OCI-LY1 (cell line): ENCODE results near the gene SP6.

Source experiments
- H2AFZ ChIP-seq: fragments of 200-600 bp; sonication (generic), shearing (Covaris generic); 2 replicates; pipeline ENCODE4 v1.6.0; 2014; ENCODE audit warnings: antibody characterized with exemption, mild to moderate bottlenecking, low read length
- H3F3A ChIP-seq: fragments of 200-600 bp; sonication (generic), shearing (Covaris generic); 2 replicates; pipeline ENCODE4 v1.6.0; 2014; ENCODE audit warnings: mild to moderate bottlenecking, antibody characterized with exemption, low read length, moderate library complexity; ENCODE audit not compliant: insufficient read depth
- H3K27ac ChIP-seq: fragments of 200-600 bp; sonication (generic); 2 replicates; pipeline ENCODE4 v1.5.1; 2014; ENCODE audit warnings: low read length, mixed run types, mild to moderate bottlenecking, low read depth; ENCODE audit not compliant: poor library complexity, severe bottlenecking
- H3K27me3 ChIP-seq: fragments of 200-600 bp; sonication (generic); 2 replicates; pipeline ENCODE4 v1.6.0; 2014; ENCODE audit warnings: antibody characterized with exemption, mild to moderate bottlenecking, low read length, moderate library complexity; ENCODE audit not compliant: insufficient read depth
- H3K36me3 ChIP-seq: fragments of 200-600 bp; sonication (generic); 2 replicates; pipeline ENCODE4 v1.6.1; 2014; ENCODE audit warnings: mild to moderate bottlenecking, antibody characterized with exemption, low read length, moderate library complexity, mixed read lengths; ENCODE audit not compliant: insufficient read depth
- H3K4me1 ChIP-seq: fragments of 200-600 bp; sonication (generic); 2 replicates; pipeline ENCODE4 v1.5.1; 2014; ENCODE audit warnings: mild to moderate bottlenecking, low read length, moderate library complexity; ENCODE audit not compliant: insufficient read depth, severe bottlenecking
- H3K4me2 ChIP-seq: fragments of 200-600 bp; sonication (generic), shearing (Covaris generic); 2 replicates; pipeline ENCODE4 v1.6.1; 2014; ENCODE audit warnings: low read length
- H3K4me3 ChIP-seq: fragments of 200-600 bp; sonication (generic); 2 replicates; pipeline ENCODE4 v1.5.1; 2014; ENCODE audit warnings: low read length, low read depth, mild to moderate bottlenecking, mixed read lengths; ENCODE audit not compliant: poor library complexity, severe bottlenecking
- H3K79me2 ChIP-seq: fragments of 200-600 bp; shearing (Covaris generic); 2 replicates; pipeline ENCODE4 v1.6.1; 2016; ENCODE audit warnings: mixed run types, low read length, mixed read lengths; ENCODE audit not compliant: insufficient read depth
- H3K9ac ChIP-seq: fragments of 200-600 bp; sonication (generic), shearing (Covaris generic); 2 replicates; pipeline ENCODE4 v1.6.1; 2014; ENCODE audit warnings: mild to moderate bottlenecking, low read length, mixed read lengths
- H3K9me2 ChIP-seq: fragments of 200-600 bp; sonication (generic), shearing (Covaris generic); 2 replicates; pipeline ENCODE4 v1.6.1; 2014; ENCODE audit warnings: low read depth, mild to moderate bottlenecking, low read length, mixed read lengths
- H3K9me3 ChIP-seq: fragments of 200-600 bp; shearing (Covaris generic); 2 replicates; pipeline ENCODE4 v1.6.1; 2014; ENCODE audit warnings: low read length, mixed read lengths
- H4K20me1 ChIP-seq: fragments of 200-600 bp; sonication (generic), shearing (Covaris generic); 2 replicates; pipeline ENCODE4 v1.6.0; 2016; ENCODE audit warnings: mild to moderate bottlenecking, low read length; ENCODE audit not compliant: insufficient read depth
- EZH2 ChIP-seq: fragments of 200-600 bp; sonication (generic), shearing (Covaris generic); IDR thresholded peaks from 2 replicates; pipeline ENCODE4 v1.8.0; 2017; ENCODE audit warnings: borderline replicate concordance, mixed run types, mild to moderate bottlenecking, antibody characterized with exemption, low read length, moderate library complexity, mixed read lengths
- TF ChIP-seq, protein P1 (sequence below): fragments of 200-600 bp; sonication (generic), shearing (Covaris generic); IDR thresholded peaks from 2 replicates; pipeline ENCODE4 v1.5.1; 2017; ENCODE audit warnings: mild to moderate bottlenecking, antibody characterized with exemption, low read length, moderate library complexity, mixed read lengths

SP6 gene

DNA sequence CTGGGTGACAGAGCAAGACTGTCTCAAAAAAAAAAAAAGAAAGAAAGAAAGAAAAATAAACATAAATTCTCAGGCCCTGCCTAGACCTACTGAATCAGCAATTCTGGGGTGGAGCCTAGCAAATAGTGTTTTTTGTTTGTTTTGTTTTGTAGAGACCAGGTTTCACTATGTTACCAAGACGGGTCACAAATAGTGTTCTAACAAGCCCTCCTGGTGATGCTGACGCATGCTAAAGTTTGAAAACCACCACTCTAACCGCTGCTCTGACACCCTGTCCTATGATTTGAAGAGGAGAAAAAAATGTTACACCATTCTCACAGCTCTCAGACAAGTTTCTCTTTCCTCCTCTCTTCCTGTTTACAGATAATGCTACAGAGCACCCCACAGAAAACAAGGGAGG lies 21.1 kb downstream of the SP6 start:
- Histone ChIP-seq H3K9me3 (no peaks in the 10 kb centered on the region), H3K27me3 (no peaks in the 10 kb centered on the region), H3K4me2 (peak overlapping the region; percentile 92), H3K4me1 (peaks cover 22% of the 10 kb centered on the region), H3K4me3 (peak overlapping the region; percentile 93), H4K20me1 (no peaks in the 10 kb centered on the region), H3K9me2 (no peaks in the 10 kb centered on the region), H3K36me3 (peaks cover 29% of the 10 kb centered on the region), H3F3A (no peaks in the 10 kb centered on the region), H3K79me2 (peaks cover 6% of the 10 kb centered on the region), H3K27ac (no peak overlapping the region), H3K9ac (peak overlapping the region; percentile 23; the same call in 1 of the 2 replicates), H2AFZ (no peak overlapping the region)
- no peak for TF ChIP-seq EZH2
- TF ChIP-seq, protein P1, sequence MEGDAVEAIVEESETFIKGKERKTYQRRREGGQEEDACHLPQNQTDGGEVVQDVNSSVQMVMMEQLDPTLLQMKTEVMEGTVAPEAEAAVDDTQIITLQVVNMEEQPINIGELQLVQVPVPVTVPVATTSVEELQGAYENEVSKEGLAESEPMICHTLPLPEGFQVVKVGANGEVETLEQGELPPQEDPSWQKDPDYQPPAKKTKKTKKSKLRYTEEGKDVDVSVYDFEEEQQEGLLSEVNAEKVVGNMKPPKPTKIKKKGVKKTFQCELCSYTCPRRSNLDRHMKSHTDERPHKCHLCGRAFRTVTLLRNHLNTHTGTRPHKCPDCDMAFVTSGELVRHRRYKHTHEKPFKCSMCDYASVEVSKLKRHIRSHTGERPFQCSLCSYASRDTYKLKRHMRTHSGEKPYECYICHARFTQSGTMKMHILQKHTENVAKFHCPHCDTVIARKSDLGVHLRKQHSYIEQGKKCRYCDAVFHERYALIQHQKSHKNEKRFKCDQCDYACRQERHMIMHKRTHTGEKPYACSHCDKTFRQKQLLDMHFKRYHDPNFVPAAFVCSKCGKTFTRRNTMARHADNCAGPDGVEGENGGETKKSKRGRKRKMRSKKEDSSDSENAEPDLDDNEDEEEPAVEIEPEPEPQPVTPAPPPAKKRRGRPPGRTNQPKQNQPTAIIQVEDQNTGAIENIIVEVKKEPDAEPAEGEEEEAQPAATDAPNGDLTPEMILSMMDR, result no peak

DNA sequence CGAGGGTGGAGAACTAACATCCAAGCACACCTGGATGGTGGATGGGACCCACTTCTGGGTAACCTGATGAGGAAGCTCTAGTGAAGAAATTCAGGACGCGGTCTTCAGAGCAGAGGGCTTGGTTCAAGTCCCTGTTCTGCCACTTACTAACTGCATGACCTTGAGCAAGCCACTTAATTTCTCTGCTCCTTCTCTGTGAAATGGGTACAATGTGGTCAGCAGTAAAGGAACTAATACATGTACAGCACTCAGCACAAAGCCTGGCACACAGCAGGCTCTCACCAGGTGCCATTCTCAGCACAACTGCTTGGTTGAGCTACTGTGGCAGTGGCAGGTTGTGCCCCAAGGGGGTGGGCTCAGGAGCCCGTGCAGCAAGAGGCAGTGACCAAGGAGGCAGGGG lies 27.4 kb downstream of the SP6 start:
- H2AFZ ChIP-seq, result no peak overlapping the region
- H3K9me2 ChIP-seq, result no peaks in the 10 kb centered on the region
- H3K27ac ChIP-seq, result no peak overlapping the region
- no peaks in the 10 kb centered on the region for H3F3A ChIP-seq
- peaks cover 21% of the 10 kb centered on the region for H3K4me1 ChIP-seq
- no peaks in the 10 kb centered on the region for H4K20me1 ChIP-seq
- no peak overlapping the region for H3K9ac ChIP-seq
- no peaks in the 10 kb centered on the region for H3K79me2 ChIP-seq
- H3K36me3 ChIP-seq, result peaks cover 43% of the 10 kb centered on the region
- H3K27me3 ChIP-seq, result no peaks in the 10 kb centered on the region
- H3K4me3 ChIP-seq, result no peak overlapping the region
- TF ChIP-seq, protein P1, result no peak
- no peak for TF ChIP-seq EZH2
- no peak overlapping the region for H3K4me2 ChIP-seq
- H3K9me3 ChIP-seq, result no peaks in the 10 kb centered on the region

DNA sequence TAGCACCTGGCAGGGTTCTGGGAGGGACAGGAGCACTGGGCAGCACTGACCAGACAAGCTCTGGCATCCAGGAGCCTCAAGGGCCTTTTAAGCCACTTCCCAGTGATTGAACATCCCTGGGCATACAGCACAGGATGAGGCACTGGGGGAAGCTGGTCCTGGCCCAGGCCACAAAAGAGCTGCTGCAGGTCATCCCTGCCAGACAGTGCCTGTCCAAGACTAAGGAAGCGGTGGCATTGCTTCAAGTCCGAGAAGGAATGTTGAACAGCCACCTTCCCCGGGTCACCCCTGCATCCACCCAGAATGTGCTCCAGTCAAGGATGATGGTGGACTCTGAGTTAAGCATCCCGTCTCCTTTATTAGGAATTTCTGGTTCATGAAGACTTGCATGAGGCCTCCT lies 28.2 kb downstream of the SP6 start:
- Histone ChIP-seq H3K9me3 (no peaks in the 10 kb centered on the region), H3K4me1 (peaks cover 21% of the 10 kb centered on the region), H3K4me3 (no peak overlapping the region), H3K27ac (no peak overlapping the region), H3K27me3 (no peaks in the 10 kb centered on the region), H3K4me2 (no peak overlapping the region), H3K36me3 (peaks cover 44% of the 10 kb centered on the region; the same call in 1 of the 2 replicates), H3F3A (no peaks in the 10 kb centered on the region), H3K9ac (no peak overlapping the region; the same call in 1 of the 2 replicates), H3K79me2 (no peaks in the 10 kb centered on the region), H3K9me2 (no peaks in the 10 kb centered on the region), H4K20me1 (no peaks in the 10 kb centered on the region), H2AFZ (no peak overlapping the region)
- no peak for TF ChIP-seq EZH2
- TF ChIP-seq, protein P1, result no peak
